SK-N-SH treated with all-trans-retinoic acid at 6 μM for 48 hours (cell line): ENCODE measurements around the gene SAMD8.

Experiments
- ATAC-seq: fragments of 200-7000 bp; cut with Tn5 transposase; 3 replicates; pipeline ENCODE4 v1.9.1; 2020; ENCODE audit warnings: mild to moderate bottlenecking, moderate library complexity
- ARNTL ChIP-seq: fragments of 450-650 bp; formaldehyde crosslinking; IDR thresholded peaks from 2 replicates; pipeline ENCODE4 v1.5.0; 2020; ENCODE audit warnings: low read depth, mild to moderate bottlenecking, moderate library complexity, borderline replicate concordance
- BACH2 ChIP-seq: fragments of 250-450 bp; sonication (Bioruptor Pico); IDR thresholded peaks from 2 replicates; pipeline ENCODE4 v1.9.0; 2021; ENCODE audit warnings: mild to moderate bottlenecking, borderline replicate concordance
- GLIS3 ChIP-seq: fragments of 250-450 bp; sonication (Bioruptor Pico); IDR thresholded peaks from 2 replicates; pipeline ENCODE4 v1.5.0; 2020; ENCODE audit warnings: mild to moderate bottlenecking, moderate library complexity
- ISL1 ChIP-seq: fragments of 250-450 bp; sonication (Bioruptor Pico); IDR thresholded peaks from 2 replicates; pipeline ENCODE4 v2.1.2; 2022; ENCODE audit warnings: mild to moderate bottlenecking, moderate library complexity
- OSR1 ChIP-seq: fragments of 250-450 bp; sonication (Bioruptor Pico); IDR thresholded peaks from 2 replicates; pipeline ENCODE4 v1.8.0; 2022; ENCODE audit warnings: moderate library complexity, mild to moderate bottlenecking, inconsistent platforms
- PPARA ChIP-seq: fragments of 250-450 bp; sonication (Bioruptor Pico); IDR thresholded peaks from 2 replicates; pipeline ENCODE4 v1.5.0; 2020; ENCODE audit warnings: mild to moderate bottlenecking, borderline replicate concordance
- RARB ChIP-seq: fragments of 250-450 bp; sonication (Bioruptor Pico); IDR thresholded peaks from 2 replicates; pipeline ENCODE4 v1.8.0; 2021; ENCODE audit warnings: mild to moderate bottlenecking, moderate library complexity
- SNAI2 ChIP-seq: fragments of 250-450 bp; sonication (Bioruptor Pico); IDR thresholded peaks from 2 replicates; pipeline ENCODE4 v1.5.0; 2020; ENCODE audit warnings: mild to moderate bottlenecking, moderate library complexity
- TCF4 ChIP-seq: fragments of 250-450 bp; sonication (Bioruptor Pico); IDR thresholded peaks from 2 replicates; pipeline ENCODE4 v1.8.0; 2021; ENCODE audit warnings: mild to moderate bottlenecking, moderate library complexity, borderline replicate concordance
- TOX ChIP-seq: fragments of 250-450 bp; sonication (Bioruptor Pico); IDR thresholded peaks from 2 replicates; pipeline ENCODE4 v1.8.0; 2021; ENCODE audit warnings: mild to moderate bottlenecking, moderate library complexity, borderline replicate concordance
- ZC3H10 ChIP-seq: fragments of 250-450 bp; sonication (Bioruptor Pico); IDR thresholded peaks from 2 replicates; pipeline ENCODE4 v1.5.1; 2021; ENCODE audit warnings: mild to moderate bottlenecking, moderate library complexity
- ZFP3 ChIP-seq: fragments of 250-450 bp; sonication (Bioruptor Pico); IDR thresholded peaks from 2 replicates; pipeline ENCODE4 v1.5.0; 2020; ENCODE audit warnings: mild to moderate bottlenecking, moderate library complexity
- ZFP30 ChIP-seq: fragments of 450-650 bp; formaldehyde crosslinking; IDR thresholded peaks from 2 replicates; pipeline ENCODE4 v1.5.0; 2022; ENCODE audit warnings: mild to moderate bottlenecking, moderate library complexity
- ZNF565 ChIP-seq: fragments of 450-650 bp; formaldehyde crosslinking; conservative IDR thresholded peaks from 2 replicates; pipeline ENCODE4 v1.5.0; 2020; ENCODE audit warnings: low read depth, mild to moderate bottlenecking, moderate library complexity
- ZNF70 ChIP-seq: fragments of 450-650 bp; formaldehyde crosslinking; IDR thresholded peaks from 2 replicates; pipeline ENCODE4 v1.5.0; 2020; ENCODE audit warnings: mild to moderate bottlenecking, moderate library complexity
- ZNF8 ChIP-seq: fragments of 450-650 bp; formaldehyde crosslinking; IDR thresholded peaks from 2 replicates; pipeline ENCODE4 v1.5.0; 2020; ENCODE audit warnings: mild to moderate bottlenecking, moderate library complexity
- TF ChIP-seq, protein P1 (sequence below): fragments of 250-450 bp; sonication (Bioruptor Pico); IDR thresholded peaks from 2 replicates; pipeline ENCODE4 v1.8.0; 2021; ENCODE audit warnings: low read depth, mild to moderate bottlenecking, moderate library complexity, borderline replicate concordance
- TF ChIP-seq, protein P2 (sequence below): fragments of 250-450 bp; sonication (Bioruptor Pico); IDR thresholded peaks from 2 replicates; pipeline ENCODE4 v1.5.1; 2021; ENCODE audit warnings: mild to moderate bottlenecking, moderate library complexity
- TF ChIP-seq, protein P3 (sequence below): fragments of 250-450 bp; sonication (Bioruptor Pico); IDR thresholded peaks from 2 replicates; pipeline ENCODE4 v1.5.1; 2020; ENCODE audit warnings: low read depth, mild to moderate bottlenecking, moderate library complexity
- TF ChIP-seq, protein P4 (sequence below): fragments of 250-450 bp; sonication (Bioruptor Pico); IDR thresholded peaks from 2 replicates; pipeline ENCODE4 v1.8.0; 2020; ENCODE audit warnings: mild to moderate bottlenecking, moderate library complexity, borderline replicate concordance
- TF ChIP-seq, protein P5 (sequence below): fragments of 250-450 bp; sonication (Bioruptor Pico); IDR thresholded peaks from 2 replicates; pipeline ENCODE4 v1.5.0; 2020; ENCODE audit warnings: mild to moderate bottlenecking, moderate library complexity

Gene SAMD8

DNA sequence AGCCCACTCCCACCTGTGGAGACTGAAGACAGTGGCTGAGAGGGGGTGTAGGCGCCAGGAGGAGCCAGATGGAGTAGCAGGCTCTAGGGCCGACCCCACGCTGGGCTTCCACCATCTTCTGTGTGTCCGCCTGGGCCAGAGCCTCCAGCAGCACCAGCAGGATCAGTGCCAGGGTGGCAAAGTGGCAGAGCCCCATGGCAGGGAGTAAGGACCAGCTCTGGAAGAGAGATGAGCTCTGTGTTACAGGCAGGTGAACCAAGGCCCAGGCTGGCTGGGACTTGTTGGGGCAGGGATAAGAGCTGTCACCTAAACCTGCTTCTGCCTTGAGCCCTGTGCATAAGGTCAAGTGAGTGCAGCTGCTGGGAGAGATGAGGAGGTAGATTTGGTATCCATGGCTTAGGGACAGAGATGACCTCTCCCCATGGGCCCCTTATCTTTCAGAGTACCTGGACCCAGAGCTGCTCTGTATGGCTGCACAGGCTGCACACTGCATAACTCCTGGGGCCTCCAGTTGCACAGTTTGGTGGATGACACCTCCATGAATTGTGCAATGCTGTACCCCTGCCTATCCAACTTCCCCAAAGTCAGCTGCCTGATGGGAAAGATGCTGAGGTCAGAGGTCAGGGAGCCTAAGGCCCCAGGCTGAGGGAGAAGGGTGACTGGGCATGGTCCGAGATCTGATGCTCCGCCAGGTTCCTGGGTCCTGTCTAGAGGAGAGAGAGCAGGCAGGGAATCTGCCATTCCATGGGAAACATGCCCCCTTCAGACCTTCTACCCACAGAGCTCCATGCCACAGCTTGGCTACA is 7.4 kb upstream of the SAMD8 start:
- no peak for ATAC-seq

DNA sequence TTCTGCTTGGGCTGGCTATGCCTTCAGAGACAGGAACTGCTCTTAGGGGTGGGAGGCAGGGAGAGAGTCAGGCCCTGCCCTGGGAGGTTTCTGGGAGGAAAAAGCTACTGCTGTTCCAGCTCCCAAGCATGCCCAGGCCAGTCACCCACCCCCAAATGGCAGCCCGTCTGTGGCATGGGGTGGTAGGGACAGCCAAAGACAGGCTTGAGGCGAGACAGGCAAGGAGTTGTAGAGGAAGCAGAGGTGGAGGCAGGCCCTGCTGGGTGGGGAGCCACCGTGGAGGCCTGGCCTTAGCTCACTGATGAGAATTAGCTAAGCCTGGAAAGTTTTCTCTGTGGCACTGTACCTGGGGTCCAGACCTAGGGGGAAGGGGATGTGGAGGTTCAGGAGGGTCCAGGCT is 6.6 kb upstream of the SAMD8 start:
- no peak for ATAC-seq
- no peak for TF ChIP-seq ZNF70 (CRISPR knock-in tag)
- TF ChIP-seq ZC3H10, result no peak
- no peak for TF ChIP-seq TOX (CRISPR knock-in tag)
- no peak for TF ChIP-seq RARB
- no peak for TF ChIP-seq ARNTL
- TF ChIP-seq ZFP30 (CRISPR knock-in tag), result no peak
- no peak for TF ChIP-seq TCF4 (CRISPR knock-in tag)
- no peak for TF ChIP-seq ZFP3 (CRISPR knock-in tag)
- TF ChIP-seq, protein P1, sequence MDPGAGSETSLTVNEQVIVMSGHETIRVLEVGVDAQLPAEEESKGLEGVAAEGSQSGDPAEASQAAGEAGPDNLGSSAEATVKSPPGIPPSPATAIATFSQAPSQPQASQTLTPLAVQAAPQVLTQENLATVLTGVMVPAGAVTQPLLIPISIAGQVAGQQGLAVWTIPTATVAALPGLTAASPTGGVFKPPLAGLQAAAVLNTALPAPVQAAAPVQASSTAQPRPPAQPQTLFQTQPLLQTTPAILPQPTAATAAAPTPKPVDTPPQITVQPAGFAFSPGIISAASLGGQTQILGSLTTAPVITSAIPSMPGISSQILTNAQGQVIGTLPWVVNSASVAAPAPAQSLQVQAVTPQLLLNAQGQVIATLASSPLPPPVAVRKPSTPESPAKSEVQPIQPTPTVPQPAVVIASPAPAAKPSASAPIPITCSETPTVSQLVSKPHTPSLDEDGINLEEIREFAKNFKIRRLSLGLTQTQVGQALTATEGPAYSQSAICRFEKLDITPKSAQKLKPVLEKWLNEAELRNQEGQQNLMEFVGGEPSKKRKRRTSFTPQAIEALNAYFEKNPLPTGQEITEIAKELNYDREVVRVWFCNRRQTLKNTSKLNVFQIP (CRISPR knock-in tag), result no peak
- no peak for TF ChIP-seq GLIS3 (CRISPR knock-in tag)

More for the DNA sequence above, 7.4 kb upstream of the SAMD8 start:
- TF ChIP-seq BACH2 (no peak), RARB (no peak)

DNA sequence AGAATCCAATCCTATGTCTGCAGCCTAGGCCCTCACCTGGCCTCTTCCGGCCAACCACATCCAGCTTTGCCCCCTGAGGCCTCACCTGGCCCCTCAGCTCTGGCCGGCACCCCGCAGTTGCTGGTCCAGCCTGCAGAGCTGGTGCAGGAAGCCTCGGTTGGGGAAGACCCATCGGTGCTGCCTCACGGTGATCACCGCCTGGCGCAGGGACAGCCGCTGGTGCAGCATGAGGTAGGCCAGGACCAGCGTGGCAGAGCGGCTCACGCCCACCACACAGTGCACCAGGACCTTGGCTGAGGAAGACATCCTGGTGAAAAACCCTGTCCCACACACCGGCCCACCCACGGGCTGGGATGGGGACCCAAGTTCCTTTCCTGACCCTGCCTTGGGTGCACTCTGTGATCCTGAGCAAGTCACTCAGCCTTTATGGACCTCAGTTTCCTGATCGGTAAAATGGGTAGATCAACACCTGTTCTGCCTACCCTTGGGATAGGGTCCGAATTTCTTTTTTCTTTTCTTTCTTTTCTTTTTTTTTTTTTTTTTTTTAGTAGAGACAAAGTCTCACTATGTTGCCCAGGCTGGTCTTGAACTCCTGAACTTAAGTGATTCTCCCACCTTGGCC is 5.8 kb upstream of the SAMD8 start:
- TF ChIP-seq ZFP30 (CRISPR knock-in tag) (no peak), RARB (no peak), ZNF565 (CRISPR knock-in tag) (no peak), SNAI2 (CRISPR knock-in tag) (no peak), ZFP3 (CRISPR knock-in tag) (no peak), PPARA (CRISPR knock-in tag) (no peak)
- TF ChIP-seq, protein P2, sequence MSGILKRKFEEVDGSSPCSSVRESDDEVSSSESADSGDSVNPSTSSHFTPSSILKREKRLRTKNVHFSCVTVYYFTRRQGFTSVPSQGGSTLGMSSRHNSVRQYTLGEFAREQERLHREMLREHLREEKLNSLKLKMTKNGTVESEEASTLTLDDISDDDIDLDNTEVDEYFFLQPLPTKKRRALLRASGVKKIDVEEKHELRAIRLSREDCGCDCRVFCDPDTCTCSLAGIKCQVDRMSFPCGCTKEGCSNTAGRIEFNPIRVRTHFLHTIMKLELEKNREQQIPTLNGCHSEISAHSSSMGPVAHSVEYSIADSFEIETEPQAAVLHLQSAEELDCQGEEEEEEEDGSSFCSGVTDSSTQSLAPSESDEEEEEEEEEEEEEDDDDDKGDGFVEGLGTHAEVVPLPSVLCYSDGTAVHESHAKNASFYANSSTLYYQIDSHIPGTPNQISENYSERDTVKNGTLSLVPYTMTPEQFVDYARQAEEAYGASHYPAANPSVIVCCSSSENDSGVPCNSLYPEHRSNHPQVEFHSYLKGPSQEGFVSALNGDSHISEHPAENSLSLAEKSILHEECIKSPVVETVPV, result no peak
- TF ChIP-seq, protein P3, sequence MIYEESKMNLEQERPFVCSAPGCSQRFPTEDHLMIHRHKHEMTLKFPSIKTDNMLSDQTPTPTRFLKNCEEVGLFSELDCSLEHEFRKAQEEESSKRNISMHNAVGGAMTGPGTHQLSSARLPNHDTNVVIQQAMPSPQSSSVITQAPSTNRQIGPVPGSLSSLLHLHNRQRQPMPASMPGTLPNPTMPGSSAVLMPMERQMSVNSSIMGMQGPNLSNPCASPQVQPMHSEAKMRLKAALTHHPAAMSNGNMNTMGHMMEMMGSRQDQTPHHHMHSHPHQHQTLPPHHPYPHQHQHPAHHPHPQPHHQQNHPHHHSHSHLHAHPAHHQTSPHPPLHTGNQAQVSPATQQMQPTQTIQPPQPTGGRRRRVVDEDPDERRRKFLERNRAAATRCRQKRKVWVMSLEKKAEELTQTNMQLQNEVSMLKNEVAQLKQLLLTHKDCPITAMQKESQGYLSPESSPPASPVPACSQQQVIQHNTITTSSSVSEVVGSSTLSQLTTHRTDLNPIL (CRISPR knock-in tag), result no peak
- TF ChIP-seq, protein P1 (CRISPR knock-in tag), result no peak
- no peak for ATAC-seq

DNA sequence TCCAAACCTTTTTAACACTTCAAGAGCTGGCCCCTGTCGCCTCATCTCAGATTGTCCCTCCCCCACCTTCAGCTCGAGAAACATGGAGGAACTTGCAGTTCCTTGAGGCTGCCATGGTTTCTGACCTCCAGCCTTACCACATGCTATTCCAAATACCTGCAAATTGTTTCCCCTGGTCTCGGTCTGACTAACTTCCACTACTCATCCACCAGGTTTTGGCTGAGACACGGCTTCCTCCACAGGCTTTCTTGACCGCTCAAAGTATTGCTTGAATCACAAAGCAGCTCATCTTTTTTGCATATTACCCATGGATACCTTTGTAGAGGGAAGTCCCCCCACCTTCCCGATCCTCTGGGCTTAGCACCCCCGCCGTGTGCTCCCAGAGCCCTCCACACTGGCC is 5.2 kb upstream of the SAMD8 start:
- ATAC-seq, result no peak
- TF ChIP-seq ZNF8 (CRISPR knock-in tag) (no peak), ZNF70 (CRISPR knock-in tag) (no peak), GLIS3 (CRISPR knock-in tag) (no peak), ZC3H10 (no peak), ZFP3 (CRISPR knock-in tag) (no peak), ISL1 (CRISPR knock-in tag) (no peak), TCF4 (CRISPR knock-in tag) (no peak), SNAI2 (CRISPR knock-in tag) (no peak), OSR1 (no peak), RARB (no peak)
- TF ChIP-seq, protein P4, sequence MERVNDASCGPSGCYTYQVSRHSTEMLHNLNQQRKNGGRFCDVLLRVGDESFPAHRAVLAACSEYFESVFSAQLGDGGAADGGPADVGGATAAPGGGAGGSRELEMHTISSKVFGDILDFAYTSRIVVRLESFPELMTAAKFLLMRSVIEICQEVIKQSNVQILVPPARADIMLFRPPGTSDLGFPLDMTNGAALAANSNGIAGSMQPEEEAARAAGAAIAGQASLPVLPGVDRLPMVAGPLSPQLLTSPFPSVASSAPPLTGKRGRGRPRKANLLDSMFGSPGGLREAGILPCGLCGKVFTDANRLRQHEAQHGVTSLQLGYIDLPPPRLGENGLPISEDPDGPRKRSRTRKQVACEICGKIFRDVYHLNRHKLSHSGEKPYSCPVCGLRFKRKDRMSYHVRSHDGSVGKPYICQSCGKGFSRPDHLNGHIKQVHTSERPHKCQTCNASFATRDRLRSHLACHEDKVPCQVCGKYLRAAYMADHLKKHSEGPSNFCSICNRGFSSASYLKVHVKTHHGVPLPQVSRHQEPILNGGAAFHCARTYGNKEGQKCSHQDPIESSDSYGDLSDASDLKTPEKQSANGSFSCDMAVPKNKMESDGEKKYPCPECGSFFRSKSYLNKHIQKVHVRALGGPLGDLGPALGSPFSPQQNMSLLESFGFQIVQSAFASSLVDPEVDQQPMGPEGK (CRISPR knock-in tag), result no peak
- TF ChIP-seq, protein P5, sequence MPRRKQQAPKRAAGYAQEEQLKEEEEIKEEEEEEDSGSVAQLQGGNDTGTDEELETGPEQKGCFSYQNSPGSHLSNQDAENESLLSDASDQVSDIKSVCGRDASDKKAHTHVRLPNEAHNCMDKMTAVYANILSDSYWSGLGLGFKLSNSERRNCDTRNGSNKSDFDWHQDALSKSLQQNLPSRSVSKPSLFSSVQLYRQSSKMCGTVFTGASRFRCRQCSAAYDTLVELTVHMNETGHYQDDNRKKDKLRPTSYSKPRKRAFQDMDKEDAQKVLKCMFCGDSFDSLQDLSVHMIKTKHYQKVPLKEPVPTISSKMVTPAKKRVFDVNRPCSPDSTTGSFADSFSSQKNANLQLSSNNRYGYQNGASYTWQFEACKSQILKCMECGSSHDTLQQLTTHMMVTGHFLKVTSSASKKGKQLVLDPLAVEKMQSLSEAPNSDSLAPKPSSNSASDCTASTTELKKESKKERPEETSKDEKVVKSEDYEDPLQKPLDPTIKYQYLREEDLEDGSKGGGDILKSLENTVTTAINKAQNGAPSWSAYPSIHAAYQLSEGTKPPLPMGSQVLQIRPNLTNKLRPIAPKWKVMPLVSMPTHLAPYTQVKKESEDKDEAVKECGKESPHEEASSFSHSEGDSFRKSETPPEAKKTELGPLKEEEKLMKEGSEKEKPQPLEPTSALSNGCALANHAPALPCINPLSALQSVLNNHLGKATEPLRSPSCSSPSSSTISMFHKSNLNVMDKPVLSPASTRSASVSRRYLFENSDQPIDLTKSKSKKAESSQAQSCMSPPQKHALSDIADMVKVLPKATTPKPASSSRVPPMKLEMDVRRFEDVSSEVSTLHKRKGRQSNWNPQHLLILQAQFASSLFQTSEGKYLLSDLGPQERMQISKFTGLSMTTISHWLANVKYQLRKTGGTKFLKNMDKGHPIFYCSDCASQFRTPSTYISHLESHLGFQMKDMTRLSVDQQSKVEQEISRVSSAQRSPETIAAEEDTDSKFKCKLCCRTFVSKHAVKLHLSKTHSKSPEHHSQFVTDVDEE, result no peak
- TF ChIP-seq, protein P2, result no peak
